Naive thymus-derived CD4-positive, alpha-beta T cell (primary cell): ENCODE data around the gene GATAD2B. TPM values are rescaled to one million over a fixed set of nuclear protein-coding genes. Genes with fewer than 3 reads are reported as not detected.
A peak's percentile ranks its signal among the peaks of the same experiment; 100 is the strongest.

Source experiments
- ATAC-seq: fragments of 150-1000 bp; cut with Tn5 transposase; 2 replicates; pipeline ENCODE4 v1.10.0; 2021; ENCODE audit warnings: mild to moderate bottlenecking, moderate library complexity
- CTCF ChIA-PET: fragments of 350-600 bp; sonication (Branson Sonifier 250); formaldehyde crosslinking; loops from one replicate; lab custom pipeline; 2021; ENCODE audit warnings: antibody characterized with exemption; lab: Charles Lee
- POLR2A ChIA-PET: fragments of 350-600 bp; sonication (Branson Sonifier 250); formaldehyde crosslinking; loops from one replicate; lab custom pipeline; 2021; ENCODE audit warnings: antibody characterized with exemption, inconsistent platforms; lab: Charles Lee
- DNase-seq, 9 donors: peaks; one replicate each; pipeline versions ENCODE4 v3.0.0 to v3.0.0-alpha.2; 2020 to 2022; ENCODE audit warnings: mixed read lengths in 1 of 9
- H3K27ac ChIP-seq: one replicate; pipeline ENCODE4 v1.7.0; 2013; ENCODE audit warnings: mild to moderate bottlenecking, low read depth, low read length, moderate library complexity
- H3K27me3 ChIP-seq, 2 donors: one replicate each; pipeline ENCODE4 v1.7.0; 2013; ENCODE audit warnings: low read length in 2 of 2, mild to moderate bottlenecking in 2 of 2, moderate library complexity in 2 of 2; ENCODE audit not compliant: control insufficient read depth in 2 of 2, insufficient read depth in 2 of 2
- H3K36me3 ChIP-seq, 3 experiments: 1 replicate in 2 of 3; 2 replicates in 1 of 3; pipeline ENCODE4 v1.7.0; 2013; ENCODE audit warnings: low read length in 3 of 3, mild to moderate bottlenecking in 3 of 3, moderate library complexity in 1 of 3; ENCODE audit not compliant: insufficient read depth in 3 of 3, control insufficient read depth in 2 of 3
- H3K4me1 ChIP-seq, 2 donors: one replicate each; pipeline ENCODE4 v1.7.0; 2013; ENCODE audit warnings: low read length in 2 of 2, mild to moderate bottlenecking in 2 of 2, moderate library complexity in 1 of 2; ENCODE audit not compliant: control insufficient read depth in 2 of 2, insufficient read depth in 2 of 2
- H3K4me3 ChIP-seq: 2 replicates; pipeline ENCODE4 v1.7.0; 2013; ENCODE audit warnings: mild to moderate bottlenecking, low read length
- H3K9me3 ChIP-seq, 3 experiments: 1 replicate in 2 of 3; 2 replicates in 1 of 3; pipeline ENCODE4 v1.7.0; 2013; ENCODE audit warnings: low read length in 3 of 3; ENCODE audit not compliant: control insufficient read depth in 2 of 3
- H3K27ac Mint-ChIP-seq, 9 donors: one replicate each; pipeline ENCODE4 v1.8.0; 2020 to 2022; ENCODE audit warnings: mixed read lengths in 9 of 9, mild to moderate bottlenecking in 8 of 9, moderate library complexity in 5 of 9, inconsistent platforms in 2 of 9
- H3K27me3 Mint-ChIP-seq, 5 donors: one replicate each; pipeline ENCODE4 v1.8.0; 2021 to 2022; ENCODE audit warnings: mixed read lengths in 5 of 5, mild to moderate bottlenecking in 1 of 5
- H3K36me3 Mint-ChIP-seq, 5 donors: one replicate each; pipeline ENCODE4 v1.8.0; 2020 to 2022; ENCODE audit warnings: mixed read lengths in 5 of 5, mild to moderate bottlenecking in 3 of 5, inconsistent platforms in 1 of 5
- H3K4me1 Mint-ChIP-seq, 7 donors: one replicate each; pipeline ENCODE4 v1.8.0; 2020 to 2022; ENCODE audit warnings: mixed read lengths in 7 of 7, mild to moderate bottlenecking in 3 of 7, inconsistent platforms in 1 of 7
- H3K4me3 Mint-ChIP-seq, 10 donors: one replicate each; pipeline ENCODE4 v1.8.0; 2020 to 2022; ENCODE audit warnings: mild to moderate bottlenecking in 10 of 10, mixed read lengths in 10 of 10, moderate library complexity in 6 of 10, inconsistent platforms in 2 of 10
- H3K9me3 Mint-ChIP-seq, 11 donors: one replicate each; pipeline ENCODE4 v1.8.0; 2020 to 2022; ENCODE audit warnings: mixed read lengths in 11 of 11, mild to moderate bottlenecking in 4 of 11, inconsistent platforms in 1 of 11, moderate library complexity in 1 of 11
- intact Hi-C, 2 donors: fragments of 100-400 bp; cut with micrococcal nuclease; formaldehyde crosslinking; loops; one replicate each; pipeline ENCODE4 v1.15.1; 2023
- polyA plus RNA-seq, 2 donors: library from polyadenylated mRNA; unstranded; fragments of 300-500 nt; fragmentation: Illumina TruSeq; gene quantifications; one replicate each; pipeline ENCODE4 v1.2.3, GENCODE V29; 2021
- total RNA-seq, 6 experiments: library from RNA in 5 of 6; stranded (reverse) in 5 of 6; gene quantifications; 1 replicate in 5 of 6; 2 replicates in 1 of 6; pipeline ENCODE4 v1.2.3 and lab custom pipeline; 2021 to 2026

Gene GATAD2B
- total RNA-seq (100 to 1,000 TPM in 1 of 5 experiments, 10 to 100 TPM in 4; 67.3 to 102 (median 75.5) TPM), polyA plus RNA-seq (1 to 10 TPM; 4.8 to 5.3 TPM), total RNA-seq (lab: John Stamatoyannopoulos, UW) (80.6 reads per million, percentile 80 among the genes with 10 or more reads in this experiment)

DNA sequence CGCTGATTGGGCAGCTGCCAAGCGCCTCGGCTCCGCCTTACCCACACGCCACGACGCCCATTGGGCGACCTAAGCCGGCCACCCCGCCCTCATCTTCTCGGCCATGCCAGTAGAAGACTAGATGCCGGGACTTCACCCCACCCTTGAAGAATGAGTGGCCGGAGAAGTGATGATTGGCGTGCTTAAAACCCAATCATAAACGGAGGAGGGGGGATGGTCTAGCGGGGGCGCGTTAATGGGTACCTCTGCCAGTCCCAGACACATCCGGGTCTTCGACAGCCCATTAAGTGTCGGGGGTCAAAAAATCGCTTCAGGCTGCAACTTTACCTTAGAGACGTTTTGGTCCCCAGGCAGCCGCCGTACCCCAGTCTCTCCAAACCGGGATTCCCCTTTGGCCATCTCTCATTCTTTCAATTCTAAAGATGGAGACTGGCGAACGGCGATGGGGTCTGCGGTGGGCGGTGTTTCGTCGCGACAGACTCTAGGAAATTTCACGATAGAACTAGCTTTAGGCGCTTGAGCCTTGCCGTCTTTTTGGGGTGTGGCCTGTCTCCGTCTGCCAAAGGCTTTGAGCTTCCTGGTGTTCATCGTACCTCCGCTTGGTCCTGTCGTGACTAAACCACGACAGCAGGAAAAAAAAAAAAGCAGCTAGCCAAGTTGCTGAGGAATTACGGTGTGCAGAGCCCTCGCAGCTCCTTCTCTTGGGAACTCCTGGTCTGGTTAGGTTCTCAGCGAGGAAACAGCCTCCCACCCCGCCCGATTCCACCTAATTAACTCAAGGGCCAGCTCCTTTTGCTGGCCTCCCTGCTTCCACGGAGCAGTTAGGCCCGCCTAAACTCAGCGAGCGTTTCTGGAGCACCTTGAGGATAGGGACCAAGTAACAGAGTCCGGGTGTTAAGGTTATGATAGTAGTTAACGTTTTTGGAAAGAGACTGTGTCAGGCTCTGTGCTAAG is at the start of gene GATAD2B:
Gene GATAD2B (minus strand): TSS at position 1 of the 954 bp plus-strand sequence. CDS start 94,625 bp downstream, outside the sequence.
- peaks cover 31 to 53% (median 44%) of the 10 kb centered on the region in 7 donors for H3K4me1 Mint-ChIP-seq
- POLR2A ChIA-PET = interaction anchor here (0.5 to 8.8 kb wide), 29 partner anchors 10 to 574 kb away, joined by 3 to 122 read pairs (median 4); partner anchors contain the start of genes CREB3L4, CRTC2, DENND4B and INTS3

DNA sequence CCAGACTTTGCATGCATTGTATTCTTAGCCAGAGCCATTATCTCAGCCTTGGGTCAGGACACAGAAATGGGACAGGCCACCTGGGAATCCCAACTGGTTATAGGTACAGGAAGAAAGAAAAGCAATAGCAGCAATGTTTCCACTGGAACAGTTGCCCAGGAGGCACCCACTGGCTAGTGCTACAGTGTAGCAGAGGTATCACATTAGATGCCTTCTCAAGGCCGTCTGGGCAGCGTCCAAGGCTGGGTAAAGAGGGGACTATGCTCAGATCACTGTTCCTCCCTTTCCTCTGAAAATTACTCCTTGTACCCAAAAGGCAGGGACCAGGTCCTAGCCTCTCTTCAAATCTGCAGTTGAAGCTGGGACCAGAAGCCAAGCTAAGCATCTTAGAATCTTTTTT is 47.6 kb upstream of the GATAD2B start:
- H3K27me3 ChIP-seq = no peaks in the 10 kb centered on the region
- DNase-seq (no peak), ATAC-seq (no peak)
- no peak overlapping the region for H3K4me3 Mint-ChIP-seq
- peaks cover 18 to 63% (median 49%) of the 10 kb centered on the region in 7 donors for H3K4me1 Mint-ChIP-seq
- peaks cover 0 to 11% (median 8%) of the 10 kb centered on the region in 5 donors for H3K36me3 Mint-ChIP-seq
- H3K27ac ChIP-seq = no peak overlapping the region
- no peak overlapping the region for H3K4me3 ChIP-seq
- peak overlapping the region in 4 of 9 donors; percentile 58 to 94 (median 76) for H3K27ac Mint-ChIP-seq
- H3K4me1 ChIP-seq = peaks cover 16 to 24% of the 10 kb centered on the region in 2 donors
- CTCF ChIA-PET = no interaction called here
- no peaks in the 10 kb centered on the region for H3K27me3 Mint-ChIP-seq
- H3K9me3 ChIP-seq = no peaks in the 10 kb centered on the region
- peaks cover 0 to 32% (median 3%) of the 10 kb centered on the region in 3 experiments for H3K36me3 ChIP-seq
- no peaks in the 10 kb centered on the region for H3K9me3 Mint-ChIP-seq
- intact Hi-C loops = no loop called here
- POLR2A ChIA-PET = interaction anchor here (0.7 to 7.0 kb wide), 4 partner anchors 6 to 190 kb away, joined by 3 to 128 read pairs (median 62); partner anchors contain the start of genes CRTC2 and JTB

More for the DNA sequence above, at the start of gene GATAD2B:
- Mint-ChIP-seq H3K27me3 (peaks cover 0 to 3% (median 0%) of the 10 kb centered on the region in 5 donors), H3K9me3 (peaks cover 0 to 5% (median 0%) of the 10 kb centered on the region in 11 donors), H3K27ac (peak within 1 kb of the TSS; percentile 90 to 99 (median 97)), H3K36me3 (peaks cover 0 to 11% (median 0%) of the 10 kb centered on the region in 5 donors), H3K4me3 (peak within 1 kb of the TSS; percentile 83 to 96 (median 94))
- Histone ChIP-seq H3K27ac (peak within 1 kb of the TSS; percentile 97), H3K27me3 (no peaks in the 10 kb centered on the region), H3K4me3 (peak within 1 kb of the TSS; percentile 87), H3K9me3 (no peaks in the 10 kb centered on the region), H3K4me1 (peaks cover 35% of the 10 kb centered on the region in 2 donors), H3K36me3 (peaks cover 0 to 3% (median 0%) of the 10 kb centered on the region in 3 experiments)
- ATAC-seq (peak; percentile 94), DNase-seq (peak; percentile 86 to 100 (median 99))
- CTCF ChIA-PET = interaction anchor here (1.1 to 2.7 kb wide), 6 partner anchors 10 to 63 kb away, joined by 3 to 12 read pairs (median 4); partner anchors contain the start of genes DENND4B, JTB and RAB13
- intact Hi-C loops = loop anchor here (1.0 to 5.0 kb wide), 23 partner anchors 22 to 1934 kb away; partner anchors contain the start of genes CRTC2 (in 2 of the 2), HAX1 (in 2 of the 2), JTB (in 2 of the 2) and RPS27 (in 2 of the 2)

DNA sequence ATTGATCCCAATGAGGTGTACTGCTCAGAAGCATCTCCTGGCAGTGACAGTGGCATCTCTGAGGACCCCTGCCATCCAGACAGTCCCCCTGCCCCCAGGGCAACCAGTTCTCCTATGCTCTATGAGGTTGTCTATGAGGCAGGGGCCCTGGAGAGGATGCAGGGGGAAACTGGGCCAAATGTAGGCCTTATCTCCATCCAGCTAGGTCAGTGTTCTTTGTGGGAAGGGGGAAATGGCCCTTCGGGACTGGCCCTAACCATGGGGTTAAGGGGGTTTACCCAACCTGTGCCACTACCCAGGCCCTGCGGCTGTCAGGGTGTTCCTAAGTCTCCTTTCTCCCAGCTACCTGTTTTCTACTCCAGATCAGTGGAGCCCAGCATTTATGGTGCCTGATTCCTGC is 46.2 kb upstream of the GATAD2B start:
- peaks cover 20 to 32% of the 10 kb centered on the region in 2 donors for H3K4me1 ChIP-seq
- DNase-seq = no peak
- H3K4me3 ChIP-seq = no peak overlapping the region
- H3K27ac ChIP-seq = peak overlapping the region; percentile 40
- H3K27me3 Mint-ChIP-seq = no peaks in the 10 kb centered on the region
- ATAC-seq = no peak
- H3K4me3 Mint-ChIP-seq = peak overlapping the region in 5 of 10 donors; percentile 8 to 35 (median 20)
- H3K36me3 Mint-ChIP-seq = peaks cover 0 to 9% (median 1%) of the 10 kb centered on the region in 5 donors
- ChIA-PET CTCF (interaction anchor here (0.8 to 1.6 kb wide), 4 partner anchors 9 to 367 kb away, joined by 3 to 7 read pairs (median 3); partner anchors contain the start of genes DENND4B and JTB), POLR2A (interaction anchor here (2.4 to 7.0 kb wide), 5 partner anchors 8 to 185 kb away, joined by 7 to 128 read pairs (median 70); partner anchors contain the start of genes CRTC2, DENND4B, JTB and RPS27)
- H3K36me3 ChIP-seq = peaks cover 0 to 18% (median 0%) of the 10 kb centered on the region in 3 experiments
- peak overlapping the region; percentile 38 to 99 (median 92) for H3K27ac Mint-ChIP-seq
- peaks cover 18 to 66% (median 50%) of the 10 kb centered on the region in 7 donors for H3K4me1 Mint-ChIP-seq
- no peaks in the 10 kb centered on the region for H3K27me3 ChIP-seq
- H3K9me3 Mint-ChIP-seq = no peaks in the 10 kb centered on the region
- no peaks in the 10 kb centered on the region for H3K9me3 ChIP-seq
- intact Hi-C loops = loop anchor here (5.0 to 10.0 kb wide), 3 partner anchors 297 to 986 kb away; partner anchors contain the start of genes ILF2 (in 1 of the 2), PBXIP1 (in 1 of the 2) and S100A6 (in 1 of the 2)

DNA sequence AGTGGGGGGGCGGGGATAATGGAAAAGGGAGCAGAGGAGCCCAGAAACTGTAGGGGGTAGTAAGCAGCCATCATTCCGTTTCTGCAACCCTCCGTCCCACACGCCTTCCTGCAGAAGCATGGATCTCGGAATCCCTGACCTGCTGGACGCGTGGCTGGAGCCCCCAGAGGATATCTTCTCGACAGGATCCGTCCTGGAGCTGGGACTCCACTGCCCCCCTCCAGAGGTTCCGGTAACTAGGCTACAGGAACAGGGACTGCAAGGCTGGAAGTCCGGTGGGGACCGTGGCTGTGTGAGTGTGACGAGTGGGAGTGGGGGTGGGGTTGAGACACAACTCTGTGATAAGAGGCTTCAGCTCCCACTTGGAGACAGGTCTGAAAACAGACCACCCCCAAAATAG is 45.6 kb upstream of the GATAD2B start:
- POLR2A ChIA-PET = interaction anchor here (0.8 to 7.0 kb wide), 12 partner anchors 8 to 193 kb away, joined by 3 to 128 read pairs (median 7); partner anchors contain the start of genes CRTC2, DENND4B, JTB and RAB13
- ATAC-seq (no peak), DNase-seq (no peak)
- Histone ChIP-seq H3K27ac (peak overlapping the region; percentile 79), H3K4me3 (no peak overlapping the region), H3K4me1 (peaks cover 23 to 35% of the 10 kb centered on the region in 2 donors), H3K27me3 (no peaks in the 10 kb centered on the region), H3K9me3 (no peaks in the 10 kb centered on the region), H3K36me3 (peaks cover 0 to 12% (median 0%) of the 10 kb centered on the region in 3 experiments)
- H3K9me3 Mint-ChIP-seq = no peaks in the 10 kb centered on the region
- H3K36me3 Mint-ChIP-seq = peaks cover 0 to 11% (median 0%) of the 10 kb centered on the region in 5 donors
- H3K4me3 Mint-ChIP-seq = peak overlapping the region in 8 of 10 donors; percentile 20 to 97 (median 88)
- peak overlapping the region; percentile 38 to 99 (median 94) for H3K27ac Mint-ChIP-seq
- peaks cover 22 to 69% (median 55%) of the 10 kb centered on the region in 7 donors for H3K4me1 Mint-ChIP-seq
- H3K27me3 Mint-ChIP-seq = no peaks in the 10 kb centered on the region
- intact Hi-C loops = loop anchor here (5.0 to 10.0 kb wide), 3 partner anchors 296 to 986 kb away; partner anchors contain the start of genes ILF2 (in 1 of the 2), PBXIP1 (in 1 of the 2) and S100A6 (in 1 of the 2)
- CTCF ChIA-PET = interaction anchor here (0.8 to 2.2 kb wide), 7 partner anchors 9 to 367 kb away, joined by 3 to 11 read pairs (median 4); partner anchors contain the start of genes DENND4B, JTB and RAB13

DNA sequence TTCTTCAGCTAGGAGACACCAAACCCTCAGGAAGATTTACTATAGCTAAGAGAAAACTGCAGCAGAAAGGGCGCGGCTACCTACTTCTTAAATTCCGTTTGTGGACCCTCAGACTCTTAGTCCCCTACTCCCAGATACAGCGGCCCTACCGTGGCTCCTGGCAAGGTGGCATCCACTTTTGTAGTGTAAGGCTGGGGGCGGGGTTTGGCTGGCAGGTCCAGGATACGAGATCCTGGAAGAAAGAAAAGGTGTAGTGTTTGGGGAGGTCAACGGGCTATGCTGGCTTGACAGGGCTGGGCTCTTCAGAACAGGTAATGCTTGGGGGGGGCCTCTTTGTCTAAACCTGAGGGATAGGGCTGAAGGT is 45.2 kb upstream of the GATAD2B start:
- Histone ChIP-seq H3K27ac (peak overlapping the region; percentile 79), H3K4me1 (peaks cover 25 to 35% of the 10 kb centered on the region in 2 donors), H3K4me3 (peak overlapping the region; percentile 89), H3K27me3 (no peaks in the 10 kb centered on the region), H3K36me3 (peaks cover 0 to 8% (median 0%) of the 10 kb centered on the region in 3 experiments), H3K9me3 (no peaks in the 10 kb centered on the region)
- ChIA-PET CTCF (interaction anchor here (1.1 to 2.2 kb wide), 8 partner anchors 10 to 368 kb away, joined by 3 to 11 read pairs (median 5); partner anchors contain the start of genes DENND4B, JTB and RAB13), POLR2A (interaction anchor here (0.5 to 7.0 kb wide), 20 partner anchors 9 to 1891 kb away, joined by 3 to 128 read pairs (median 4); partner anchors contain the start of genes CRTC2, DENND4B, GATAD2B and JTB)
- ATAC-seq (no peak), DNase-seq (no peak)
- H3K36me3 Mint-ChIP-seq = peaks cover 0 to 9% (median 0%) of the 10 kb centered on the region in 5 donors
- H3K27ac Mint-ChIP-seq = peak overlapping the region; percentile 87 to 99 (median 94)
- intact Hi-C loops = loop anchor here (1.0 to 10.0 kb wide), 9 partner anchors 9 to 987 kb away; partner anchors contain the start of genes JTB (in 2 of the 2), CRTC2 (in 1 of the 2), ILF2 (in 1 of the 2) and PBXIP1 (in 1 of the 2)
- H3K27me3 Mint-ChIP-seq = no peaks in the 10 kb centered on the region
- peaks cover 22 to 68% (median 58%) of the 10 kb centered on the region in 7 donors for H3K4me1 Mint-ChIP-seq
- H3K9me3 Mint-ChIP-seq = no peaks in the 10 kb centered on the region
- peak overlapping the region; percentile 83 to 97 (median 92) for H3K4me3 Mint-ChIP-seq
